ENCODE data around the gene TRNP1. TPM values are rescaled to one million over a fixed set of nuclear protein-coding genes. Genes with fewer than 3 reads are reported as not detected.
A peak's percentile ranks its signal among the peaks of the same experiment; 100 is the strongest.
"Not testable (repeated sequence)": the region's sequence is repeated elsewhere in the genome, so short reads cannot be mapped to it uniquely, and the experiment has no call there.

Gene TRNP1
- total RNA-seq, 6 experiments from 2014 or later = 2.0 to 24.8 (median 6.7) TPM

DNA sequence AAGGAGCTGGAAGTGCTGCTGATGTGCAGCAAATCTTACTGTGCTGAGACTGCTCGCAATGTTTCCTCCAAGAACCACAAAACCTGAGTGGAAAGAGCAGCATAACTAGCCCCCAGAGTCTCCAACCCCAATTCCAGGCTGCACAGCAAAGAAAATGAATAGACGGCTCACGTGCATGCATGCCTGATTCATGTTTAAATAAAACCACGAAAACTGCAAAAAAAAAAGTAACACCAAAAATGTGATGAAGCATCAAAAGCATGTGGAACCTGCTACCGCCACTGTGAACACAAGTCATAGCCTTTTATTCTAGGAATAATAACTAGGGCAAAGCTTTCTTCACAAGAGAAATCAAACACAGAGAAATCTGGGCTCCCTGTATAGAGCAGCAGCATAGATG lies 9.6 kb upstream of the TRNP1 start:
- ATAC-seq (no peak), DNase-seq (no peak)
- no peaks in the 10 kb centered on the region for H3K27me3 ChIP-seq
- H3K36me3 ChIP-seq = no peaks in the 10 kb centered on the region
- H3K4me1 ChIP-seq = no peaks in the 10 kb centered on the region
- no peaks in the 10 kb centered on the region for H3K9me3 ChIP-seq
- H3K4me3 ChIP-seq = no peak overlapping the region
- WGBS (ENCODE audit: insufficient coverage, low coverage, low lambda C conversion rate, missing lambda C conversion rate) = 58% methylated on average over 5 of the region's 5 CpGs
- intact Hi-C loops (cut with DNase I) = no loop called here
- H3K27ac ChIP-seq = no peak overlapping the region
- TF ChIP-seq, protein P1, sequence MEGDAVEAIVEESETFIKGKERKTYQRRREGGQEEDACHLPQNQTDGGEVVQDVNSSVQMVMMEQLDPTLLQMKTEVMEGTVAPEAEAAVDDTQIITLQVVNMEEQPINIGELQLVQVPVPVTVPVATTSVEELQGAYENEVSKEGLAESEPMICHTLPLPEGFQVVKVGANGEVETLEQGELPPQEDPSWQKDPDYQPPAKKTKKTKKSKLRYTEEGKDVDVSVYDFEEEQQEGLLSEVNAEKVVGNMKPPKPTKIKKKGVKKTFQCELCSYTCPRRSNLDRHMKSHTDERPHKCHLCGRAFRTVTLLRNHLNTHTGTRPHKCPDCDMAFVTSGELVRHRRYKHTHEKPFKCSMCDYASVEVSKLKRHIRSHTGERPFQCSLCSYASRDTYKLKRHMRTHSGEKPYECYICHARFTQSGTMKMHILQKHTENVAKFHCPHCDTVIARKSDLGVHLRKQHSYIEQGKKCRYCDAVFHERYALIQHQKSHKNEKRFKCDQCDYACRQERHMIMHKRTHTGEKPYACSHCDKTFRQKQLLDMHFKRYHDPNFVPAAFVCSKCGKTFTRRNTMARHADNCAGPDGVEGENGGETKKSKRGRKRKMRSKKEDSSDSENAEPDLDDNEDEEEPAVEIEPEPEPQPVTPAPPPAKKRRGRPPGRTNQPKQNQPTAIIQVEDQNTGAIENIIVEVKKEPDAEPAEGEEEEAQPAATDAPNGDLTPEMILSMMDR (IDR thresholded peaks at IDR 0.05) = no peak
- no peak for TF ChIP-seq POLR2A (IDR thresholded peaks at IDR 0.05)

DNA sequence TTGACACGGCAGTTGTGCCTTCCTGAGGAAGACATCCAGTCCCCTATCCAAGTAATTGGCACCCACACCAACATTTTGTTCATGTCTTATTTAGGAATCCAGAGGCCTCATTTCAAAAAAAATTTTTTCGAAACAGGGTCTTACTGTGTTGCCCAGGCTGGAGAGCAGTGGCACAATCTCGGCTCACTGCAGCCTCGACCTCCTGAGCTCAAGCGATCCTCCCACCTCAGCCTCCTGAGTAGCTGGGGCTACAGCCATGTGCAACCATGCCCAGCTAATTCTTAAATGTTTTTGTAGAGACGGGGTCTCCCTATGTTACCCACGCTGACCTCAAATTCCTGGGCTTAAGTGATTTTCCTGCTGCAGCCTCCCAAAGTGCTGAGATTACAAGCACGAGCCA lies 9.2 kb upstream of the TRNP1 start:
- no peak overlapping the region for H3K4me3 ChIP-seq
- intact Hi-C loops (cut with DNase I) = no loop called here
- H3K27ac ChIP-seq = no peak overlapping the region
- H3K27me3 ChIP-seq = no peaks in the 10 kb centered on the region
- no peaks in the 10 kb centered on the region for H3K9me3 ChIP-seq
- WGBS (ENCODE audit: insufficient coverage, low coverage, low lambda C conversion rate, missing lambda C conversion rate) = 69% methylated on average over 6 of the region's 8 CpGs
- H3K4me1 ChIP-seq = no peaks in the 10 kb centered on the region
- DNase-seq = no peak
- TF ChIP-seq, protein P1 (IDR thresholded peaks at IDR 0.05) = no peak
- no peak for TF ChIP-seq POLR2A (IDR thresholded peaks at IDR 0.05)
- ATAC-seq = no peak
- H3K36me3 ChIP-seq = no peaks in the 10 kb centered on the region

DNA sequence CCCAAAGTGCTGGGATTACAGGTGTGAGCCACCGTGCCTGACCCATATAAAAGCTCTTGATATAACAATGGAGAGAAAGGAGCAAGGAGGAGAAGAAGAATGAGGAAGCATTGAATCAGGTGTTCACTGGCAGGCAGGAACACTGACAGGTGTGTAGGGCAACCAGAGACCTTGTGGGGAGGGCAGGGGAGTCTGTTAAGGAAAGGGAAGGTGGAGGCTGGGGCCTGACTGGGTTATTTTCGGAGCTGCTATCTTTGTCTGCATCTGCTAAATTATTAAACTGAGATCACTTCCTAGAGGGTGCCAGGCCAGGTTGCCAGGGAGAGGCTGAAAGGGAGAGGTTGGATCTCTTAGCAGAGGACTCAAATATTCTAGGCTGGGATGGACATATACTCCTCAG lies 6.8 kb upstream of the TRNP1 start:
- DNase-seq (no peak), ATAC-seq (no peak)
- intact Hi-C loops (cut with DNase I) = no loop called here
- no peak overlapping the region for H3K27ac ChIP-seq
- no peaks in the 10 kb centered on the region for H3K9me3 ChIP-seq
- no peak for TF ChIP-seq POLR2A (IDR thresholded peaks at IDR 0.05)
- TF ChIP-seq, protein P1 (IDR thresholded peaks at IDR 0.05) = no peak
- no peak overlapping the region for H3K4me3 ChIP-seq
- peaks cover 0 to 10% (median 0%) of the 10 kb centered on the region in 4 donors for H3K4me1 ChIP-seq
- 72% methylated on average over 2 of the region's 2 CpGs for WGBS (ENCODE audit: insufficient coverage, low coverage, low lambda C conversion rate, missing lambda C conversion rate)
- no peaks in the 10 kb centered on the region for H3K27me3 ChIP-seq
- no peaks in the 10 kb centered on the region for H3K36me3 ChIP-seq

DNA sequence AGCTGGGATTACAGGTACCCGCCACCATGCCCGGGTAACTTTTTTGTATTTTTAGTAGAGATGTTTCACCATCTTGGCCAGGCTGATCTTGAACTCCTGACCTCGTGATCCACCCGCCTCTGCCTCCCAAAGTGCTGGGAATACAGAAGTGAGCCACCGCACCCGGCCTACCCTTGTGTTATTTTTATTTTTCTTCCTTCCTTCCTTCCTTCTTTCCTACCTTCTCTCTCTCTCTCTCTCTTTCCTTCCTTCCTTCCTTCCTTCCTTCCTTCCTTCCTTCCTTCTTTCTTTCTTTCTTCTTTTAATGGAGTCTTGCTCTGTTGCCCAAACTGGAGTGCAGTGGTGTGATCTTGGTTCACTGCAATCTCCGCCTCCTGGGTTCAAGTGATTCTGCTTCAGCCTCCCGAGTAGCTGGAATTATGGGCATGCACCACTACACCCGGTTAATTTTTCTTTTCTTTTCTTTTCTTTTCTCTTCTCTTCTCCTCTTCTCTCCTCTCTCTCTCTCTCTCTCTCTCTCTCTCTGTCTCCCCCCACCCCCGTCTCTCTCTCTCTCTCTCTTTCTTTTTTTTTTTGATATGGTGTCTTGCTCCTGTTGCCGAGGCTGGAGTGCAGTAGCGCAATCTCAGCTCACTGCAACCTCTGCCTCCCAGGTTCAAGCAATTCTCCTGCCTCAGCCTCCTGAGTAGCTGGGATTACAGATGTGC lies 3.9 kb upstream of the TRNP1 start:
- H3K27ac ChIP-seq; H3K9me3 ChIP-seq; H3K36me3 ChIP-seq; intact Hi-C loops (cut with DNase I); H3K4me3 ChIP-seq; ATAC-seq; DNase-seq; H3K27me3 ChIP-seq: not testable (repeated sequence)
- WGBS (ENCODE audit: insufficient coverage, low coverage, low lambda C conversion rate, missing lambda C conversion rate) = 74% methylated on average over 9 of the region's 12 CpGs
- peaks cover 0 to 17% (median 0%) of the 10 kb centered on the region in 4 donors for H3K4me1 ChIP-seq

DNA sequence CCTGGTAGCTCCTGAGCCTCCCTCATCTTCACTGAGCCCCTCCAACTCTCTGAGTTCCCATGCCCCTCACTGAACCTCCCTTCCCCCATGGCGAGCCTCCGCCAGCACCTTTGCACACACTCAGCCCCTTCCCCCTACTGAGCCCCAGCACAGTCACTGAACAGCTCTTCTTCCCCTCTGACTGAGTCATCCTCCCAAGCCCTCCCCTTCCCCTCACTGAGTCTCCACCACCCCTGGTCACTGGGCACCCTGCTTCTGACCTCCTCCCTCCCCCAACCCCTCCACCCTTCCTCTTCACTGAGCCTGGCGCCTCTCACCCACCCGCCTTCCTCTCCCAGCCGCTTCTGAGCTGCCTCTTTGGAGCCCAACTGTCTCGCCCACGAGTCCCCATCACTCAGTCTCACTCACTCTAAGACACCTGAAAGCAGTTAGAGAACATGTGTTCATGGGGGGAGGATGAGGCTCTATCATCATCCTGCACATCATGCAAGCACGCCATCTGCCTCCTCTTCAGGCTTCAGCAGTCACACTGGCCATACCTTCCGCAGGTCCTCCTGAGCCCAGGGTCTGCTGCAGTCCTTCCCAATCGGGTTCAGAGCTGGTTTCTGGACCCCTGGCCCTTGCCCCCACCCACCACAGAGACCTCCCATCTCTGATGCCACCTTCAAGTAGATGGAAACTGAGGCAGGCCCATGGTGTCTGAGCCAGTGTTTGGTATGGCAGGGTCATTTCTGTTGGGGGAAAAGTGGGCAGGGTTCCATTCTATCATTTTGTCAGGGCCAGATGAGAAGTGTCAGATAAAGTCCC lies 2.0 kb upstream of the TRNP1 start:
- Histone ChIP-seq H3K4me1 (peaks cover 0 to 17% (median 0%) of the 10 kb centered on the region in 4 donors), H3K4me3 (no peak overlapping the region), H3K27me3 (no peaks in the 10 kb centered on the region), H3K36me3 (no peaks in the 10 kb centered on the region), H3K27ac (no peak overlapping the region), H3K9me3 (no peaks in the 10 kb centered on the region)
- intact Hi-C loops (cut with DNase I) = no loop called here
- no peak for TF ChIP-seq POLR2A (IDR thresholded peaks at IDR 0.05)
- TF ChIP-seq, protein P1 (IDR thresholded peaks at IDR 0.05) = no peak
- peak; percentile 7 to 27 (median 19) for ATAC-seq
- whole genome bisulfite sequencing (ENCODE audit: insufficient coverage, low coverage, low lambda C conversion rate, missing lambda C conversion rate) = 34% methylated on average over 8 of the region's 10 CpGs
- peak in 1 of 3 donors; percentile 34 for DNase-seq

Measured in right lobe of liver (tissue), 6 donors.